Measurements from ENCODE around the gene FADS3. TPM values are rescaled to one million over a fixed set of nuclear protein-coding genes. Genes with fewer than 3 reads are reported as not detected.

FADS3 gene
- total and polyA plus RNA-seq, 2 donors (not counting 1 experiment from before 2014, with no cell fraction given), result 79.9 to 224 TPM

- DNase-seq (ENCODE audit: low read depth in 2 of 2), result no peak
- H3K9ac ChIP-seq (ENCODE audit: insufficient read depth, low read length), result no peak overlapping the region
- no peaks in the 10 kb centered on the region for H3K9me3 ChIP-seq (ENCODE audit: control insufficient read depth, insufficient read depth, low read depth, low read length)
- H3K36me3 ChIP-seq (ENCODE audit: control insufficient read depth, insufficient read depth, low read length), result peaks cover 43% of the 10 kb centered on the region
- H3K4me1 ChIP-seq (ENCODE audit: control insufficient read depth, extremely low read depth, insufficient read depth, low read length), result peaks cover 3% of the 10 kb centered on the region
- H4K20me1 ChIP-seq (ENCODE audit: control insufficient read depth, extremely low read depth, insufficient read depth, low read length), result no peaks in the 10 kb centered on the region
- no peak overlapping the region for H3K4me3 ChIP-seq (replicated peaks in 1 of 4; ENCODE audit: control extremely low read depth in 1 of 4, insufficient read depth in 1 of 4, low read depth in 3 of 4, low read length in 4 of 4)
- no peak overlapping the region for H3K4me2 ChIP-seq (ENCODE audit: extremely low read depth, insufficient read depth, low read length)
- peaks cover 26% of the 10 kb centered on the region for H3K79me2 ChIP-seq (ENCODE audit: control insufficient read depth, insufficient read depth, low read length)
- H3K27ac ChIP-seq (ENCODE audit: insufficient read depth, low read length), result no peak overlapping the region
- no peaks in the 10 kb centered on the region for H3K27me3 ChIP-seq (ENCODE audit: control insufficient read depth, insufficient read depth, low read length)
- no peak overlapping the region for H2AFZ ChIP-seq (ENCODE audit: low read length)
- TF ChIP-seq CTCF (conservative IDR thresholded peaks at IDR 0.05 in 1 of 2, IDR thresholded peaks at IDR 0.05 in 1 of 2; ENCODE audit: low read depth in 1 of 2, low read length in 2 of 2), result no peak
- no peak for TF ChIP-seq EZH2 (IDR thresholded peaks at IDR 0.05; ENCODE audit: low read length, missing control alignments)
Observed at GRCh38 chr11:61839742-61840141, 51.6 kb downstream of the FADS3 start.

GRCh38 chr11:61838921-61839320 is 52.4 kb downstream of the FADS3 start:
- H3K4me1 ChIP-seq (ENCODE audit: control insufficient read depth, extremely low read depth, insufficient read depth, low read length), result peaks cover 5% of the 10 kb centered on the region
- no peak overlapping the region for H2AFZ ChIP-seq (ENCODE audit: low read length)
- DNase-seq (ENCODE audit: low read depth in 2 of 2), result no peak
- no peaks in the 10 kb centered on the region for H3K9me3 ChIP-seq (ENCODE audit: control insufficient read depth, insufficient read depth, low read depth, low read length)
- H3K27ac ChIP-seq (ENCODE audit: insufficient read depth, low read length), result no peak overlapping the region
- H3K79me2 ChIP-seq (ENCODE audit: control insufficient read depth, insufficient read depth, low read length), result peaks cover 29% of the 10 kb centered on the region
- no peaks in the 10 kb centered on the region for H3K27me3 ChIP-seq (ENCODE audit: control insufficient read depth, insufficient read depth, low read length)
- no peak overlapping the region for H3K4me2 ChIP-seq (ENCODE audit: extremely low read depth, insufficient read depth, low read length)
- no peaks in the 10 kb centered on the region for H4K20me1 ChIP-seq (ENCODE audit: control insufficient read depth, extremely low read depth, insufficient read depth, low read length)
- peaks cover 41% of the 10 kb centered on the region for H3K36me3 ChIP-seq (ENCODE audit: control insufficient read depth, insufficient read depth, low read length)
- TF ChIP-seq CTCF (conservative IDR thresholded peaks at IDR 0.05 in 1 of 2, IDR thresholded peaks at IDR 0.05 in 1 of 2; ENCODE audit: low read depth in 1 of 2, low read length in 2 of 2) (no peak), EZH2 (IDR thresholded peaks at IDR 0.05; ENCODE audit: low read length, missing control alignments) (no peak)
- H3K4me3 ChIP-seq (replicated peaks in 1 of 4; ENCODE audit: control extremely low read depth in 1 of 4, insufficient read depth in 1 of 4, low read depth in 3 of 4, low read length in 4 of 4), result no peak overlapping the region
- H3K9ac ChIP-seq (ENCODE audit: insufficient read depth, low read length), result no peak overlapping the region

- H3K27ac ChIP-seq (ENCODE audit: insufficient read depth, low read length), result no peak overlapping the region
- H3K4me1 ChIP-seq (ENCODE audit: control insufficient read depth, extremely low read depth, insufficient read depth, low read length), result peaks cover 7% of the 10 kb centered on the region
- H2AFZ ChIP-seq (ENCODE audit: low read length), result no peak overlapping the region
- H3K27me3 ChIP-seq (ENCODE audit: control insufficient read depth, insufficient read depth, low read length), result no peaks in the 10 kb centered on the region
- no peak for TF ChIP-seq CTCF (conservative IDR thresholded peaks at IDR 0.05 in 1 of 2, IDR thresholded peaks at IDR 0.05 in 1 of 2; ENCODE audit: low read depth in 1 of 2, low read length in 2 of 2)
- TF ChIP-seq EZH2 (IDR thresholded peaks at IDR 0.05; ENCODE audit: low read length, missing control alignments), result no peak
- no peak for DNase-seq (ENCODE audit: low read depth in 2 of 2)
- H4K20me1 ChIP-seq (ENCODE audit: control insufficient read depth, extremely low read depth, insufficient read depth, low read length), result no peaks in the 10 kb centered on the region
- peaks cover 41% of the 10 kb centered on the region for H3K36me3 ChIP-seq (ENCODE audit: control insufficient read depth, insufficient read depth, low read length)
- no peak overlapping the region for H3K9ac ChIP-seq (ENCODE audit: insufficient read depth, low read length)
- peaks cover 33% of the 10 kb centered on the region for H3K79me2 ChIP-seq (ENCODE audit: control insufficient read depth, insufficient read depth, low read length)
- H3K9me3 ChIP-seq (ENCODE audit: control insufficient read depth, insufficient read depth, low read depth, low read length), result no peaks in the 10 kb centered on the region
- no peak overlapping the region for H3K4me2 ChIP-seq (ENCODE audit: extremely low read depth, insufficient read depth, low read length)
- H3K4me3 ChIP-seq (replicated peaks in 1 of 4; ENCODE audit: control extremely low read depth in 1 of 4, insufficient read depth in 1 of 4, low read depth in 3 of 4, low read length in 4 of 4), result no peak overlapping the region
Observed at GRCh38 chr11:61838501-61838900, 52.8 kb downstream of the FADS3 start.

Measured in fibroblast of lung (primary cell).